ENCODE data around the gene ERO1A. TPM values are rescaled to one million over a fixed set of nuclear protein-coding genes. Genes with fewer than 3 reads are reported as not detected.

The ERO1A gene
- total RNA-seq, 1 experiment from 2014 or later: 107 TPM

DNA sequence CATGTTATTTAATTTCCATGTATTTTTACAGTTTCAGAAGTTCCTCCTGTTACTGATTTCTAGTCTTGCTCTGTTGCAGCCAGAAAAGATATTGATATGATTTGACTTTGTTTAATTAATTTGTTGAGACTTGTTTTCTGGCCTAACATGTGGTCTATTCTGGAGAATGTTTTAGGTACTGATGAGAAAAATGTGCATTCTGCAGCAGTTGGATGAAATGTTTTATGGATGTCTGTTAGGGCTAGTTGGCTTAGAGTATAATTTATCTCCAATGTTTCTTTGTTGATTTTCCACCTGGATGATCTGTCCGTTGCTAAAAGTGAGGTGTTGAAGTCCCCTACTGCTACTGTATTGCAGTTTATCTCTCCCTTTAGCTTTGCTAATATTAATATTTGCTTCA lies 88.3 kb downstream of the ERO1A start:
- no peak for DNase-seq (ENCODE audit: low read depth)

DNA sequence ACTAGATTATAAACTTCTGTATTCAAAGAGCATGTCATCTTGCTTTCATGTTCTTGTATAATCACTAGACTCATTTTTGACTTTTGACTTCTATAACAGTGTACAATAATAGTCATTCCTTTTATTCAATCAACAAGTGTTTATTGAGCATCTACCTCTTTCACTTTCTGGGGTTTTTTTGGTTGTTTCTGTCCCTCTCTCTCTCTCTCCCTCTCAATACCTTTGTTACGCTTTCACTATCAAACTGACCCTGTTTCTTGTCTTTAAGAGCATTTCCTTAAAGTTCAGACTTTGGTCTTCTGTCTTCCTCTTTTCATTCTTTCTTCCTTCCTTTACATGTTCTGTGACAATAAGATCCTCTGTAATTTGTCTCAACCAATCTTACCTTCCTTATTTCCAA lies 93.2 kb downstream of the ERO1A start:
- DNase-seq (ENCODE audit: low read depth): no peak

DNA sequence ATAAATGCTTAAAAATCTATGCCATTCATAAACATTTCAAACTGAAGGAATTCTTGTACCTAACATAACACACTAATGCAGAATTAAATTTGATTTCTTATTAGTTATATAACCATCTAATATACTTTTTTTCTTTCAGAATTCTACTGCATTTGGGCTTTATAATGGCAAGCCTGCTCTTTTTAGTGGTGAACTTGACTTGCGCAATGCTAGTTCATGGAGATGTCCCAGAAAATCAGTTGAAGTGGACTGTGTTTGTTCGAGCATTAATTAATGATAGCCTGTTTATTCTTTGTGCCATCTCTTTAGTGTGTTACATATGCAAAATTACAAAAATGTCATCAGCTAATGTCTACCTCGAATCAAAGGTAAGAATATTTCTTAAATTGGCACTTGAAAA lies 95.4 kb downstream of the ERO1A start:
- no peak for DNase-seq (ENCODE audit: low read depth)

DNA sequence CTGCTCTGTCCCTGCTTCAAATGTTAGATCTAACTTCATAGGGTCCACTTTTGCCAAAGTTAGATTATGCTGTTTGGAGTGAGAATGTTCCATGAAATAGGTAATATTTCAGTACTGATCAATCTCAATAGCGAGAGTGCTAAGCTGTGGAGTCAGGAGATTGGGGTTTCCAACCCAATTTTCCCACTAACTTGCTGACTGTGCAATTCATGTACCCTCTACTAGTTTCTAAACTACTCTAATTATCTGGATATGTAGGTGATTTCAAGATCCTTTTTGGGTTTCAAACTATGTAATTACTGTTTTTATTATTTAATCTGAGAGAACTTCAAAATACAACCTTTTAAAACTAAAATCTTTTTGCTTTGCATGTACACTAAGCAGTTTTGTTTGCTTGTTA lies 96.8 kb downstream of the ERO1A start:
- no peak for DNase-seq (ENCODE audit: low read depth)

DNA sequence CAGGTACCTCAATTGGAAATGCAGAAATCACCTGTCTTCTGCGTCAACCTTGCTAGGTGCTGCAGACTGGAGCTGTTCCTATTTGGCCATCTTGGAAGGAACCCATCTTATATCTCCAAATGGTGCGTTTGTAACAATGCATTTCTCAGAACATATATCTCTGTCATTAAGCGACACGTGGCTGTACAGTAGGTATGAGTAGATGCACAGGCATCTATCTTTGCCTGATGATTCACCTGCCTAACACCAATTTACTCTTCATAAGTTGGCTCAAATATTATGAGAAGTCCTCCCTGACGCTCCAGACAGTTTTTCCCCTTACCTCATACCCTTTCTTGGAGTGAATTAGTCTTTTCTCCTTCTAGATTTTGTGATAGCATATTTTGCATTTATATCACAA lies 98.5 kb downstream of the ERO1A start:
- DNase-seq (ENCODE audit: low read depth): peak; percentile 9

DNA sequence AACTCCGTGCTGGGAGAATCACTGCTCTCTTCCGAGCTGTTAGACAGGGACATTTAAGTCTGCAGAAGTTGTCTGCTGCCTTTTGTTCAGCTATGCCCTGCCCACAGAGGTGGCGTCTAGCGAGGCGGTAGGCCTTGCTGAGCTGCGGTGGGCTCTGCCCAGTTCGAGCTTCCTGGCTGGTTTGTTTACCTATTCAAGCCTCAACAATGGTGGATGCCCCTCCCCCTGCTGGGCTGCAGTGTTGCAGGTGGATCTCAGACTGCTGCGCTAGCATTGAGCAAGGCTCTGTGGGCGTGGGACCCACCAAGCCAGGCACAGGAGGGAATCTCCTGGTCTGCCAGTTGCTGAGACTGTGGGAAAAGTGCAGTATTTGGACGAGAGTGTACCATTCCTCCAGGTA lies 99.0 kb downstream of the ERO1A start:
- no peak for DNase-seq (ENCODE audit: low read depth)

DNA sequence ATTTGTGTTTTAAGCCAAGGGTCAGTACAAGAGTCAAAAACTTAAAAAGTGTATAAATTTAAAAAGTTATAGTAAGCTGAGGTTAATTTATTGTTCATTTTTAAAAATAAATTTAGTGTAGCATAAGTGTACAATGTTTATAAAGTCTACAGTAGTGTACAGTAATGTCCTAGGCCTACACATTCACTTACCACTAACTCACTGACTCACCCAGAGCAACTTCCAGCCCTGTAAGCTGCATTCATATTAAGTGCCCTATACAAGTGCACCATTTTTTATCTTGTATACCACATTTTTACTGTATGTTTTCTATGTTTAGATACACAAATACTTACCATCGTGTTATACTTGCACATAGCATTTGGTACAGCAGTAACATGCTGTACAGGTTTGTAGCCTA lies 105.0 kb downstream of the ERO1A start:
- no peak for DNase-seq (ENCODE audit: low read depth)

Other genes with a start within 250 kb of the ERO1A start
- gene TXNDC16, start 143.1 kb downstream of the ERO1A start, total RNA-seq (2014; rRNA removed; shearing (Covaris generic)): 4.2 and 4.3 TPM in 2 replicates
- 2.2 and 5.8 TPM in 2 replicates for gene GPR137C, start 142.7 kb downstream of the ERO1A start, total RNA-seq (2014; rRNA removed; shearing (Covaris generic))
- 394 and 567 TPM in 2 replicates for gene PSMC6, start 11.6 kb upstream of the ERO1A start, total RNA-seq (2014; rRNA removed; shearing (Covaris generic))
- gene STYX, start 34.6 kb upstream of the ERO1A start, total RNA-seq (2014; rRNA removed; shearing (Covaris generic)): 15.5 and 18.6 TPM in 2 replicates
- 59.4 and 70.0 TPM in 2 replicates for gene GNPNAT1, start 96.0 kb upstream of the ERO1A start, total RNA-seq (2014; rRNA removed; shearing (Covaris generic))